Measurements from ENCODE around the gene CDK5R1.
"Not testable (repeated sequence)": the region's sequence is repeated elsewhere in the genome, so short reads cannot be mapped to it uniquely, and the experiment has no call there.

Gene CDK5R1

DNA sequence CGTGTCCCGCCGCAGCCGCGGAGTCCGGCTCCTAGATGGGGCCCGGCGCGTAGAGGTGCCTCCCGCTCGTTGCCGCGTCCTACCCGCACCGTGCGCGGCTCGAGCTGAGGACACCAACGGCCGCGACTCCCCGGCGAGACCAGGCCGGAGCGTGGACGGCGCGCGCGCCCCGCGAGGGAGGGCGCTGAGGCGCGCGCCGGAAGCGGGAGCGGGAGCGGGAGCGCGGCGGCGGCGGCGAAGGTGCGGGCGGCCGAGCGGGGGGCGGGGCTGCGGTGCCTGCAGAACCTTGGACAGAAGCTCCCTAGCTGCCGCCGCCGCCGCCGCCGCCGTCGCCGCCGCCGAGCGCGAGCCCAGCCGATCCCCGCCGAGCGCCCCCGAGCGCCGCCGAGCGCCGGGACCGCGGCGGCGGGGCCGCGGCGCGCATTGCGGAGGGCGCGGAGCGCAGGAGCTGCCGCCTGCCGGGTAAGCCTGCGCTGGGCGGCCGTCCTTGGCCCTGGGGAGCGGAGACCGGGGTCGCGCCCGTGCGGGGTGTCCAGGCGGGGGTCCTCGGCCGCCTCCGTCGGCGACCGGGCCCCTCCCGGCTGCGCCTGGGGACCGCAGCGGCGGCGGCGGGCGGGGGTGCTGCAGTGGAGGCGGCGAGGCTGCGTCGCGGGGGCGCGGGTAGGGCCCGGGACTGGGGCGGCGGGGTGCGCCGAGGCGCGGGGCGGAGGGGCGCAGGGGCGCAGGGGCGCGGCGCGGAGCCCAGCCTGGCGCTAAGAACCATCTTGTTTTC lies at the start of gene CDK5R1:
TSS of gene CDK5R1 (plus strand) at position 293 of the 772 bp plus-strand sequence. CDS start 628 bp downstream, outside the sequence.
- DNase-seq, result peak; percentile 83

DNA sequence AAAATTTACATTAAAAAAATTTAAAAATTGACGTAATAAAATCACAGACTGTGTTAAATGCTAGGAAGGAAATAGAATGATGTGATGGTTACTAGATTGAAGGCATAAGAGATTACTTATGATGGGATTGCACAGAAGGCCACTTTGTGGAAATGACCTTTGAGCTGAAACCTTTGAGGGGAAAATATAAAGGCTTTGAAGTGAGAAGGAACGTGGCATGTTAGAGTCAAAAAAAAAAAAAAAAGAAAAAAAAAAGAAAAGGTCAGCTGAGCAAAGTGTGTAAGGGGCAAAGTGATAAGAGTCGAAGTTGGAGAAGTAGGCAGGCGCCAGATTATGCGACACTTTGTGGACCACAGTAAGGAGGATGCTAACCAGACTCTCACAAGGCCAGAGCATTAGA lies 46.1 kb upstream of the CDK5R1 start:
- no peak for DNase-seq

DNA sequence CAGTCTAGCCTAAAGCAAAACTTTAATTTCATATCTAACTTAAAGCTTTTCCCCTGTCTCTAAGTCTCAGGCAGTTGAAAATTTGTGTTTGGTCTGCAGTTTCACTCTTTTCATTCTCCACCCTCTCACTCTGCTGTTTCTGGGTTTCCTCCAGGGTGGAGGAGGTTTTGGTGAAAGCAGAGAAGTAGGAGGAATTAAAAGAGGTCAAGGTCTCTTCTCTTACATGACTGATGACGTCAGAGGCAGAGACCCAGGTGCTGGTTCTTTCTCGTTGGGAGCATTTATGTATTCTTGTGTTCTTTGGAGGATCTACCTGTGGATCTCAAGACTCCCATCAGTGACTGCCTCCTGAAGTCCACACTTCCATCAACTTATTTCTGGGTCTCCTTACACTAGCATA lies 44.9 kb upstream of the CDK5R1 start:
- DNase-seq, result no peak

DNA sequence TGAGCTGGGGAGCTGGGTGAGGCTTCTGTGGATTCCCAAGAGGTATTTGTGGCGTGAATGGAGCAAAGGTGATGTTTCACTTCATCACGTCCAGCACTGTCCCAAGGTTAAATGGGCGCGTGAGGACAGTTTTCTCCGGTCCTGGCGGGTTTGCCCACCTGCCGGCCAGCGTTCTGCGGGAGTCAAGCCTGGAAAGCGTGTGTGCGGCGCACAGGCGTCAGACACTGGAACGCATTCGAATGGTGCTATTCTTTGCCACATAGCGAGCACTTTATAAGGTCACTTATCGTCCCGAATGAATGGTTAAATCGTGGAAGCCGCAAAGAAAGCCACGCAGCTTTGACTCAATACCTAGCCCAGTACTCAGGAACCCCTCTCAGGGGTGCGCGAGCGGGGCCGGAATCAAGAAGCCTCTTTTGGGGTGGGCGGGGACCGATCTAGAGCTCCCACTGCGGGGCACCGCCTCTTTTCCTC lies 42.9 kb upstream of the CDK5R1 start:
- no peak for DNase-seq

DNA sequence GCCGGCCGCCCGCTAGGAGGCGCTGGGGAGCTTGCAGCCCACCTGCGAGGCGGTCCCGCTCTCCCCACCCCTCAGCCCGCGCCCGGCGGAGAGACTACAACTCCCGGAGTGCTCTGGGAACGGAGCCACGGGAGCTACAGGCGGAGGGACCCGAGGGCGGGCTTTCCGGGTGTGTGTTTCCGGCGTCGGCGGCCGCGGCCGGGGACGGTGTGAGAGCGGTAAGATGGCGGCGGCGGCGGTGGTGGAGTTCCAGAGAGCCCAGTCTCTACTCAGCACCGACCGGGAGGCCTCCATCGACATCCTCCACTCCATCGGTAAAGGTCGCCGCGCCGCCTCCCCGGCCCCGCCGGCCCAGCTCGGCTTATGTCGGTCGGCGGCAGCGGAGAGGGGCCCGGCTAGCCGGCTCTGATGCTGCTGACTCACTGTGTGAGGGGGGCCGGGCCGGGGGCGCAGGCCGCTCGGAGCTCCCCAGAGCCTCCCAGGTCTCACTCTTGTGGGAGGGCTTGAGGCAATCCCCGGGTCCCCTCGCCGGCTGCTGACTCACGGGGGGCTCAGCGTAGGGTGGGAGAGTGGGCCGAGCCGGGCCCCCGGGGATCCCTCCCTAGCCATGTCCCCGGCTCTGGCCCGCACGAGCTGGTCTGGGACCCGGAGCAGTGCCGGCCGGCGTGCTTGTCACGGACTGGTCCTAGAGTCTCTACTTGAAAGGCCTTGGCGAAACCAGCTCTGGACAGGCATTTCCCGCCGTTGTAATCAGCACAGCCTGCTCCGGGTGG lies 42.3 kb upstream of the CDK5R1 start, which contains the start of gene PSMD11:
TSS of gene PSMD11 (plus strand) at position 210 of the 773 bp plus-strand sequence. CDS start at position 224, 14 bp downstream.
- peak; percentile 99 for DNase-seq

DNA sequence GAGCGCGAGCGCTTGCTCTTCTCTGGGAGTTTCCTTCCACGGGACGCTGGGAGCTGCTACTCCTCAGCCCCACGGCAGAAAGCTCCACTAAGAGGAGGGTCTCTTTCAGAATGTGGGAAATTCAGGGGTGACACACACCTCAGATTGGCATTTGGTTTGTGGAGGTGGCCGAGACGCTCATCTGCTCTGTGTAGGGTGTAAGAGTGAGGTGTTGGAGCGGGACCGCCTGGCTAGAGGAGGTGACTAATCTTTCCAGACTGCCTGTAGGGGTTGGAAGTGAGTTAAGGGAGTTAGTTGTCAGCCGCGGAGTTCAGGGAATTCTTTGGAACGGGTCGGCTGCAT lies 41.7 kb upstream of the CDK5R1 start:
- DNase-seq, result peak; percentile 29

DNA sequence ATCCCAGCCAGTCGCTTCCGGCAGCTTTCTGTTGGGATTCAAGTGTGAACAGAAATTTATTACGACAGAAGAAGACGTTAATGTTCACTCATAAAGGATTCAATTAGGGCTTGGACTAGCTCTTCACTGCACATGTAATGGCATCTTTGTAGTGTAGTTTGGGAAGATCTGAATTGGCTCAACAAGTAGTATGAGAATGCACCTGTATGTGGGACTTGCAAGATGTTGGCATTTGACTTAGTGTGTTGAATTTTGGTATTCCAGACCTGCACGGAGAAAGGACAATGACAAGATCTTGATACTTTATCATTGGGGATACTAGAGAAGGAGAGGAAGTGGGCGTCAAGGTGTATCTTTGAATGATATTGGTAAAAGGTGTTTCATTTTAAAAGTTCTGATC lies 41.3 kb upstream of the CDK5R1 start:
- DNase-seq, result no peak

DNA sequence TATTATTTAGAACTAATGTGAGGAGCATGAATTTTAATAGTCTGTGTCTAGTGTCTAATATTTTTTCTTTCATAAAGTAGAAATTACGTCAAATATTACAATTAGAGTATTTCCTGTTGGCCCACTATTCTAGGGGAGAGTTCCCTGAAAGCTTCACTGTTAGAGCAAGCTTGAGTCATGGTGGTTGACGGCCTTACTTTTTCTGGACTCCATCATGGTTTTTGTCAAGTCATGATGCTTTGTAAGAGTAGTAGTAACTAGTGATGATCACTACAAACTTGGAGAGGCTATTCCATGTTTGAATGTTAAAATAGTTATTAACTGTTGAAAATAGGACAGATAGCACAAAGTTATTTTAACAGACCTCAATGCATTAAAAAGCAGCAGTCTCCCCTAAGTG lies 40.8 kb upstream of the CDK5R1 start:
- no peak for DNase-seq

DNA sequence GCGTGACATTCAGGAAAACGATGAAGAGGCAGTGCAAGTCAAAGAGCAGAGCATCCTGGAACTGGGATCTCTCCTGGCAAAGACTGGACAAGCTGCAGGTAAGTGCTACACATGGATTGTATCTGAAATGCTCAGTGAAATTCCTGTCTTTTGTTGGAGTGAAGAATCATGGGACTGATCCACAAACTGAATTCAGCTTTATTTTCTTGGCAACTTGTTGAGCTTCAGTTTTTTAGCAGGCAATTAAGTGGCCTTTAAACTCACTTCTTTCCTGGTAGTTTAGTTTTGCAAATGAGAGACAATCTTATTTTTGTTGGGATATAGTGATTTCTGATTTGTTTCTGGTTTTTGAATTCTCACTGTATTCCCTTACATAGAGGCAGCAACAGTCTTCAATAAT lies 39.8 kb upstream of the CDK5R1 start:
- no peak for DNase-seq

DNA sequence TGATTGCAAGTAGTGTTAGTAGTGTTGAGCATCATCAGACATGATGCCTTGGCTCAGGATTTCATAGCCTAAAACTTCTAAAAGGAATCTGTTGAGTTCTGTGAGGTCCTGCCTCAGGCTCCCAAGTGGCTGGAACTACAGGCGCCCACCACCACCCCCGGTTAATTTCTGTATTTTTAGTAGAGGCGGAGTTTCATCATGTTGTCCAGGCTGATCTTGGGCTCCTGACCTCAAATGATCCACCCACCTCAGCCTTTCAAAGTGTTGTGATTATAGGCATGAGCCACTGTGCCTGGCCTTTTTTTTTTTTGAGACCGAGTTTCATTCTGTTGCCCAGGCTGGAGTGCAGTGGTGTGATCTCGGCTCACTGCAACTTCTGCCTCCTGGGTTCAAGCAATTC lies 36.8 kb upstream of the CDK5R1 start:
- DNase-seq, result no peak

DNA sequence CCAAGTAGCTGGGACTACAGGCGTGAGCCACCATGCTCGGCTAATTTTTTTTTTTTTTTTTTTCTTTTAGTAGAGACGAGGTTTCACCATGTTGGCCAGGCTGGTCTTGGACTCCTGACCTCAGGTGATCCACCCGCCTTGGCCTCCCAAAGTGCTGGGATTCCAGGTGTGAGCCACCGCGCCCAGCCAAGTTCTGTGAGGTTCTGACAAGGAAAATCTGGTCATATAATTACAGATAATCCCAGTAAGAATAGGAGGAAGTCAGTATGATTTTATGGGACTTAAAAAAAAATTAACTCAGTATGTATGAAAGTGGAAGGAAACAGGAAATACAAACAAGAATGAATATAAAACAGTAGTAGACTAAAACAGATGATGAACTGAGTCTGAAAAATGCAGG lies 36.4 kb upstream of the CDK5R1 start:
- DNase-seq, result not testable (repeated sequence)

DNA sequence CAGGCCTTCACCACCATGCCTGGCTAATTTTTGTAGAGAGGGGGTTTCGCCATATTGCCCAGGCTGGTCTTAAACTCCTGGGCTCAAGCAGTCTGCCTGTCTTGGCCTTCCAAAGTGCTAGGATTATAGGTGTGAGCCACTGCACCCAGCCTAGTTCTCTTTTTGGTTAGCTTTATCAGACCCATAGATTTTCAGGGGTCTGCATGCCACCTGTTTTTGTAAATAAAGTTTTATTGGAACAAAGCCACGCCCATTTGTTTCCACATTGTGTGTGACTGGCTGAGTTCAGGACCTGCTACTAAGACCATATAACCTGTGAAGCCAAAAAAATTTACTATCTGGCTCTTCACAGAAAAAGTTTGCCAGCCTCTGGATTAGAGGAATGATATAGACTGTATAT lies 34.9 kb upstream of the CDK5R1 start:
- no peak for DNase-seq

DNA sequence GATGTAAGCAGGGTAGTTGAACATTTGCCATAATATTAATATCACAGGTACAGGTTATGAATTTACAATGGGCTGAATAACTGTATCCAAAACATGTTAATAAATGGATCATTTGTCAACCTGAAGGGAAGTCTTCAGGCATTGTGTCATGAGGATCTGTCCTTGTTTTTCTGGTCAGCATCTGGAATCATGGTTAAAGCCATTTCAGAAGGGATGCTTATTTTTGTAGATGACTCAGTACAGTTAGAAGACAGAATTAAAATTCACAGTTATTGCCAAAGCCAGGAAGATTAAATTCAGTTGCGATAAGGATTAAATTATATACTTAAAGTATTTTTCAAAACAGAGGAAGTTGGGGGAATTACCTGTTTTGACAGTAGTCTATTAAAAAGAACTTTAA lies 34.5 kb upstream of the CDK5R1 start:
- DNase-seq, result no peak

DNA sequence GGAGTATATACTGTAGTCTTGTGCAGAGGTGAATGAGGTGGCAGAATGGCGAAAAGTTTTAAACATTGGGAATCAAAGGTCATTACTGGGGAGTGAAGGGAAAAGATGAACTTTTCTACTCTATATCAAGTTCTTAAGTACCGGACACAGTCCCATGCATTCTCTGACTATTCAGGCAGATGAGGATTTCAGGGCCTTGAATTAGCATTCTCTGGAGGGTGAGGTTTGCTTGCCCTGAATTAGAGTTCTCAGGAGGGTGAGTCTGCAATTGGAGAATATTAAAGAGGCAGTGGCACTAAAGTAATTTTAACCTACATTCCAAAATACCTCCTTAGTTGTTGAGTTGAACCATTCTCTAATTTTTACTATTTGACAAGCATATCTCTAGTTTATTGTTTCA lies 33.4 kb upstream of the CDK5R1 start:
- no peak for DNase-seq

DNA sequence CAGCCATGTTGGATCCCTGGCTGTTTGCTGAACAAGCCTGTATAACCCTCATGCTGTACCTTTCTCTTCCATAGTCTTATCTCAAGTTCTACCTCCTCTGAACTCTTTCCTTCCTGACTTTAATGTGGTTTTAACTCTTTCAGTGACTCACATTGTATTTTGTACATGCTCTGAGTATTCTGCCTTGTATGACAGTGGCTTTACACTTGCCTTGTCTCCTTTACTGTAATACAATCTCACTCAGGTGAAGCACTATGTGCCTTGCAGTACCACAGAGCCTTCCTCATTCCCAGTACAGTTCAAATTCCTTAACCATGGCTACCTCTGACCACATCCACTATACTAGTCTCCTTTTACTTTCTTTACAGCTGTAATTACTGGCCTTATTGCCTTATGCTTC lies 28.4 kb upstream of the CDK5R1 start:
- no peak for DNase-seq

DNA sequence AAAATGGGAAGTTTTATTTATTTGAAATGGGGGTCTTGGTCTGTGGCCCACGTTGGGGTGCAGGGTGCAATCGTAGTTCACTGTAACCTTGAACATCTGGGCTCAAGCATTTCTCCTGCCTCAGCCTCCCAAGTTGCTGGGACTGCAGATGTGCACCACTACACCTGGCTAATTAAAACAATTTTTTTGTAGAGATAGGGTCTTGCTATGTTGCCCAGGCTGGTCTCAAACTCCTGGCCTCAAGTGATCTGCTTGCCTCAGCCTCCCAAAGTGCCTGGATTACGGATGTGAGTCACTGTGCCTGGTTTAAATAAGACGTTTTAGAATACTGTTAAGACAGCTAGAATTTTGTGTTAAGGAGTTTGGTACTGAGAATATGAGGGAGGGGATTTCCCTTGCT lies 26.7 kb upstream of the CDK5R1 start:
- no peak for DNase-seq

DNA sequence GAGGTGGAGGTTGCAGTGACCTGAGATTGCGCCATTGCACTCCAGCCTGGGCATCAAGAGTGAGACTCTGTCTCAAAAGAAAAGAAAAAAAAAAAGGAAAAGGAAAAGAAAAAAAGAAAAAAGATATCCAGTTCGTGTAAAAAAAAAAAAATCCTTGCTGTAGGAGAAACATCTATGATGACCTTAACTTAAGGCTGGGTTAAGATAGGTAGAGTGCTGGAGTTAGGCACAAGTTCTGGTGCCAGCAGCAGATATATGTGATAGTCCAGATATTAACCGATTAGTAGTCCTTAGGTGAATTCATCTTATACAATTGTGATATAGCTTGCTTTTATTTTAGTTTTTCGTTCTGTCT lies 25.3 kb upstream of the CDK5R1 start:
- no peak for DNase-seq

DNA sequence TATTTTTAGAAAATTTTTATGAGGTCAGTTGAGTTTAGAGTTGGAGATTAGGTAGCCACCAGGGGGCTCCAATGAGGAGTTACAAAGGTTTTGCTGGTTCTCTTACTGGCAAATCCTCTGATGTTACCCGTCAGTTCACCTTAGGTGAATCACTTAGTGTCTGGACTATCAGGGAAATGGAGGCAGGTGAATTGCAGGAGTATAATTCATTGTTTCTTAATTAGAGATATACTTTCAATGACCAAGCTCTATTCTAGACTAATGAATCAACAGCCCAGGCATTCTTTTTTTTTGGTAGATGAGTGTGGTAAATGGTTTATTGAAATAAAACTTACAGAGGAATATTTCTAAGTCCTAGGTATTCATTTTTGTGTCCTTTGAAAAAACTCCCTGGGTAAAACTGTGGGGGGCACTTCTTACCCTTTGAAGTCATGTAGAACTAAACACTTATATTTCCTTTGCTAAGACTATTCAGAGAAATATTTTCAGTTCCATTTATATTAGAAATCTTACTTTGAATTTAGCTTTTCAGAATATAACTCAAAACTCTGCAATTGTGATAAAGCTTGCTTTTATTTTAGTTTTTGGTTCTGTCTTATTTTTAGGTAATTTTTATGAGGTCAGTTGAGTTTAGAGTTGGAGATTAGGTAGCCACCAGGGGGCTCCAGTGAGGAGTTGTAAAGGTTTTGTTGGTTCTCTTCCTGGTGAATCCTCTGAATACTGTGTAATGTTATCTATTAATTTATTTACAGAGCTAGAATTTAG lies 24.8 kb upstream of the CDK5R1 start:
- peak; percentile 82 for DNase-seq

DNA sequence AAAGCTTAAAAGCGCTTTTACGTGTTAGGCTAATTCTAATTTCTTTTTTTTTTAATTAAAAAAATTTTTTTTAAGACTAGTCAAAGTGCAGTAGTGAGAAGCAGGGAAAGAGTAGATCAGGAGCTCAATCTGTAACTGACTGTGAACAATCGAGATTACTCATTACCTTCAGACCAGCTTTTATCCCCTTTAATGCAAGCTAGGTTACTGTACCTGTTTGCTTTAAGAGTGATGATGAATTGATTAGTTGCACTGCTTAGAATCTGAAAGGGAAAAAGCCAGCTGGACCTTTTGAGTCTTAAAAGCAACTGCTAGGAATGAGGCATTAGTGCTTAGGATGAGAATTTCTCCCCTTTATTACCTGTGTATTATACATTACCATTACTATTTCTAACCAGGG lies 23.5 kb upstream of the CDK5R1 start:
- DNase-seq, result no peak

DNA sequence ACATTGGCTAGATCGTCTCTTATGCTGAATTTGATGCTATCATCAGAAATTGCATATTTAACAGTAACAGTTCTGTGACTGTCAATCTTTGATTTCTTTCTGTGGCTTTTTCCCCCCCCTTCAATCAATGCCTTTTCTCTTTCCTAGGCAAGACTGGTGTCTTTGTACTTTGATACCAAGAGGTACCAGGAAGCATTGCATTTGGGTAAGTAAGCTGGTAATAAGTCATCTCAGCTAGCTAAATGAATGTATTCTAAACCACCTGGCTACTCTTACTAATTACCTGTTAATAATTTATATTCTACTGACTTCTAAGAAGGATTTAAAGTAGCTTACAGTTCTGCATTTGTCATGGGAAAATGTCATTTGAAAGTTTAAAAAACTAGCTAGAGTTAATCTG lies 22.4 kb upstream of the CDK5R1 start:
- no peak for DNase-seq

DNA sequence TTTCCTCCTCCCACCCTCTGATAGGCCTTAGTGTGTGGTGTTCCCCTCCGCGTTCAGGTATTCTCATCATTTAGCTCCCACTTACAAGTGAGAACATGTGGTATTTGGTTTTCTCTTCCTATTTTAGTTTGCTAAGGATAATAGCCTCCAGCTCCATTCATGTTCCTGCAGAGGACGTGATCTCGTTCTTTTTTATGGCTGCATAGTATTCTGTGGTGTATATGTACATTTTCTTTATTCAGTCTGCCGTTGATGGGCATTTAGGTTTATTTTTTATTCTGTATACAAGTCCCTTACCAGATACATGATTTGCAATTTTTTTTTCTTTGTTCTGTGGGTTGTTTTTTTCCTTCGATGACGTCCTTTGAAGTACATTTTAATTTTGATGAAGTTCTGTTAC lies 18.8 kb upstream of the CDK5R1 start:
- no peak for DNase-seq

DNA sequence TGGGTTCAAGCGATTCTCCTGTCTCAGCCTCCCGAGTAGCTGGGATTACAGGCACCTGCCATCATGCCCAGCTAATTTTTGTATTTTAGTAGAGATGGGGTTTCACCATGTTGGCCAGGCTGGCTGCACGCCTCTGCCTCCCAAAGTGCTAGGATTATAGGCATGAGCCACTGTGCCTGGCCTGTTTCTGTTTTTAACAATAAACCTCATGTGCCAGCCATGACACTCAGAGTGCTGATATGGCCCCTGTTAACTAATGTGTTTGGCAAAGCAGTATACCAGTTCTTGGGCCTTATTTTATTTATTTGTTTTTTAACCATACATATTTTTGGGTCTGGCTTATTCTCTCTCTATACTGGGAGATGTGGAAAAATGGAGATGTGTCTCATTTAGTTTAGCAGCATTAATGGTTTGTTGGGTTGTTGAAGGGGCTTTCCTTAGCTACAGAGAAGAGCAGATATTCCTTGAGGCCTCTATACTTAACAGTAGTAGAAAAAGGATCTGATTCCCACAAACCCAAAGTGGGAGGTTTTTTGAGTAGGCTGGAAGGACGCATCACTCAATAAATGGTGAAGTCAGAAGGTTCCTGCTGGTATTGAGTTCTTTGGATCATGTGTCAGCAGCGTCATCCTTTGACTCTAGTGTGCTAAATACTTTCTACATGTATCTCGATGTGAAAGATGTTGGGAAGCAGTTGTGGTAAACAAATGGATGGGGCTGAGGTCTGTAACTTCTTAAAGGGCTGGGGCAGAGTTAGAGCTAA lies 16.2 kb upstream of the CDK5R1 start:
- DNase-seq, result no peak

DNA sequence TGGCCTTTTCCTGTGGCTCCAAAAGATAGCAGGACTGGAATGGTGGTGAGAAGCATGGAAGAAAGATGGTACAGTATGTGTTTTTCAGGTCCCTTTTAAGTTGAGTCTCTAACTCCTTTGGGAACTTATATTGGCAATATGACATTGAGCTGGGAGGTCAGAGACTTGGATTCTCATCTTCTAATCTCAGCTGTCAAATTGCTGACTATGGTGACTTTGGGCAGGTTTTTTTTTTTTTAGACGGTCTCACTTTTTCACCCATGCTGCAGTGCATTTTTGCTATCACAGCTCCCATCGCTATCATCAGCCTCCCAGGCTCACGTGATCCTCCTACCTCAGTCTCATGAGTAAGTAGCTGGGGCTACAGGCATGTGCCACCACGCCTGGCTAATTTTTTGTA lies 15.1 kb upstream of the CDK5R1 start:
- no peak for DNase-seq

All from CD4-positive, alpha-beta T cell treated with Interleukin-17A for 4 hours (primary cell).